Coronary artery (tissue), 2 donors: Measurements from ENCODE around the gene AKR1C1.
"Not testable (repeated sequence)": the region's sequence is repeated elsewhere in the genome, so short reads cannot be mapped to it uniquely, and the experiment has no call there.

Experiments used
- DNase-seq: peaks from one replicate; pipeline ENCODE4 v3.0.0-alpha.2; 2017; ENCODE audit warnings: low spot score
- H3K27ac ChIP-seq, 2 donors: fragments of 200-600 bp; sonication (generic); one replicate each; pipeline ENCODE4 v1.5.1; 2016 to 2019
- H3K4me3 ChIP-seq: fragments of 200-600 bp; sonication (generic); 2 replicates; pipeline ENCODE4 v1.5.1; 2016; ENCODE audit warnings: mild to moderate bottlenecking, moderate library complexity
- TF ChIP-seq, protein P1 (sequence below): fragments of 200-600 bp; sonication (generic); IDR thresholded peaks from one replicate; pipeline ENCODE4 v1.5.1; 2019; ENCODE audit warnings: antibody characterized with exemption

The AKR1C1 gene

GRCh38 chr10:5014936-5015335 lies 51.7 kb downstream of the AKR1C1 start:
- DNase-seq: no peak
- no peak overlapping the region for H3K27ac ChIP-seq
- H3K4me3 ChIP-seq: no peak overlapping the region
- TF ChIP-seq, protein P1, sequence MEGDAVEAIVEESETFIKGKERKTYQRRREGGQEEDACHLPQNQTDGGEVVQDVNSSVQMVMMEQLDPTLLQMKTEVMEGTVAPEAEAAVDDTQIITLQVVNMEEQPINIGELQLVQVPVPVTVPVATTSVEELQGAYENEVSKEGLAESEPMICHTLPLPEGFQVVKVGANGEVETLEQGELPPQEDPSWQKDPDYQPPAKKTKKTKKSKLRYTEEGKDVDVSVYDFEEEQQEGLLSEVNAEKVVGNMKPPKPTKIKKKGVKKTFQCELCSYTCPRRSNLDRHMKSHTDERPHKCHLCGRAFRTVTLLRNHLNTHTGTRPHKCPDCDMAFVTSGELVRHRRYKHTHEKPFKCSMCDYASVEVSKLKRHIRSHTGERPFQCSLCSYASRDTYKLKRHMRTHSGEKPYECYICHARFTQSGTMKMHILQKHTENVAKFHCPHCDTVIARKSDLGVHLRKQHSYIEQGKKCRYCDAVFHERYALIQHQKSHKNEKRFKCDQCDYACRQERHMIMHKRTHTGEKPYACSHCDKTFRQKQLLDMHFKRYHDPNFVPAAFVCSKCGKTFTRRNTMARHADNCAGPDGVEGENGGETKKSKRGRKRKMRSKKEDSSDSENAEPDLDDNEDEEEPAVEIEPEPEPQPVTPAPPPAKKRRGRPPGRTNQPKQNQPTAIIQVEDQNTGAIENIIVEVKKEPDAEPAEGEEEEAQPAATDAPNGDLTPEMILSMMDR: no peak

DNA sequence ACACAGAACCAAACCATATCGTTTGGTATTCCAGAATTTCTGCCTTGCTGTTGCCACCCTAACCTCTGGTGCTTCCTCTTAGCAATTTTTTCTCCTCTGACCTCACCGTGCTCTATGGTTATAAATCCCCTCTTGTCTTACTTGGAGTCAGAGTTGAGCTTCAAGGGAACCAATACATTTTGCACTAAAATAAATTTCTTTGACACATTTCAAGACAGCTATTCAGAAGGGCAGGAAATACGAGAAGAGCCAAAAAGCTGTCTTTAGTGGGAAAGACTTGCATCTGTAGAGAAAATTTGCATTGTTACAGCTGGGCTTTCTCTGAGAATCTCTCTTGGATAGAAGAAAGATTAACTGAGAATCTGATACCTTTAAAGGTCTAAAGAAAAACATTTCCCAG lies 54.9 kb downstream of the AKR1C1 start:
- DNase-seq: no peak
- TF ChIP-seq, protein P1: no peak
- H3K4me3 ChIP-seq: no peak overlapping the region
- H3K27ac ChIP-seq: peak overlapping the region; percentile 65 to 77

GRCh38 chr10:5018671-5019277 lies 55.6 kb downstream of the AKR1C1 start:
- H3K27ac ChIP-seq: peak overlapping the region; percentile 65 to 77
- DNase-seq: not testable (repeated sequence)

DNA sequence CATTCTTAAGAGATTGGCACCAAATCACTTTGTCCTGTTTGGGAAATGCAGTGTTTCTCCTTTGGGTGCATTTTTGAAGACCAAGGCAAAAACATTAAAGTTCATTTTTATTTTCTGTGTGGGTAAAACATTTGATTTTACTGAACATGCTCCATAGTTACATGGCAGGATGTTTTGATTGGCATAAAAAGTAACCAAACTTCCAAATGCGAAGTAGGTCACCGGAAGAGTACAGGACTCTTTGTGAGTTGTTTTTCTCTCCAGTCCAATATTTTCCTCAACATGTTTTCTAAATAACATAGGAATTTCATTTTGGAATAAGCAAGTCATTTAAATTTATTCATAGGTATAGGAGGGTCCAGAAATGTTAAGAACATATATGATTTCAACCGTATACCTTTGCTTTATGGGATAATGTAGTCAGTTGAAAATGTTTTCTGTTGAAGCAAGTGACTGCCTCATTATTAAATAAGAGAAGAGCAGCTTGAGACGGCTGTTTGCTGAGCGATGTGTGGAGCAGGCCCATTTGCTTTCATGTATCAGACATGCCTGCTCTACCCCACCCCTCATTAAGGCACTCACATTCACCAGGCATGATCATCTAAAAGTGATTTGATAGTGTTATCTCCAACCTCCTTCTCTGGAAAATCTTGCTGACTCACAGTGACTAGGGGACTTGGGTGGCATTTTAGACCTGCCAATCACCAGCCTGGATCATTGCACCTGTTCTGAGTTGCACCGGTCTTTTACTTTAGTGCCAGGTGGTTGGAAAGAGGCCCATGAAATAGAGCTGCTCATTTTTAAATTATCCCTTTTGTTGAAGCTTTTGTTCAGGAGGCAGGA lies 56.8 kb downstream of the AKR1C1 start:
- H3K27ac ChIP-seq: peak overlapping the region; percentile 65 to 77
- not testable (repeated sequence) for H3K4me3 ChIP-seq, DNase-seq

More at GRCh38 chr10:5018671-5019277, 55.6 kb downstream of the AKR1C1 start:
- H3K4me3 ChIP-seq: not testable (repeated sequence)

DNA sequence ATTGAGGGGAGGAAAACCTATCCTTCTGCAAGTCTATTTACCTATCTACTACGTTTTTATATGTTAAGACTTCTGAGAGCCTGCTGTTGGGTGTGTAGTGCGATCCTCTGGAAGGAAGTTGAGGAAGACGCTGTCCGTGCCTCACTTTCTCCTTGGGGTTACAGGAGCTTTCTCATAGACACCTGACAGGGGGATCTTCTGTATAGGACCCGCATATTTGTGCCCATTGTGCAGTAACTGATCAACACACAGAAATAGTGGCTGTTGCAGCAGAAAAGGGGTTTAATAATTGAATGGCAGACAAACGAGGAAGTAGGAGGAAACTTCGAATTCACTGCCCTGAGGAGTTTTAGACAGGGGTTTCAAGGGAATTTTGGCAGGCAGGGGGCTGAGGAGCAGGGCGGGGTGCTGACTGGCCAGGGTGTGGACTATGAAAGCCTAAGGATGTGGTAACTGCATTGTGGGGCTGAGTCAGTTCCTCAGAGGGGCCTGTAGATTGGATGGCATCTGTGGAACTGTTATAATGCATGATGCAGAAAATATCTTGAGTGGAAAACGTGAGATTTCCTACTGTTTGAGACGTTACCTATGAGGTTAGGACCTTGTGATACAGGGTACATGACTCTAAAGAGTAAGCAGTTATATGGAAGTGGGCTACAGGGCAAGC lies 58.5 kb downstream of the AKR1C1 start:
- not testable (repeated sequence) for DNase-seq, H3K27ac ChIP-seq, H3K4me3 ChIP-seq

DNA sequence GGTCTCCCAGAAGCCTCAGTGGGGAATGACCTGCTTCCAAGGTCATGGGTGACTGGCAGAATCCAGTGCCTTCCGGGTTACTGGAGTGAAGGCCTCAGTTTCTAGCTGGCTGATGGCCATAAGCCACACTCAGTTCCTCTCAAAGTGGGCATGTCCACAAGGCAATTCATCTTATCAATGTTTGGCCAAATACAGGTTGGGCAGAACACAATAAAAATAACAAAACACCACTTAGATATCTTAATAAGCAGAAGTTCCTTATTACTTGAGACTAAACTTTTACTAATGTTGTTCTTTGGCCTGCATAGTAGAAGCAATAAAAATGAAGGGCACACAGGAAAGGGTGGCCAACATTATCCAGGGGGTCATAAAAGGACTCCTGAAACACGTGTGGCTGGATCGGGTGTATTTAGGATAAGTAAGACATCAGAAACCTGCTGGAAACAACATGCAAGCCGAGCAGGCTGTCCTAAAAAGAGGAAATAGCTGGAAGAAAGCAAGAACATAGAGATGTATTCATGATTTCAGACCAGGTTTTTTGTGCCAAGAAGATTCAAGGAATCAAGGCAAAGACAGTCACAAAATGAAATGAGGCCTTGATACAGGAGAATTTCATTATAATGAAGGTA lies 60.1 kb downstream of the AKR1C1 start:
- no peak overlapping the region for H3K27ac ChIP-seq
- TF ChIP-seq, protein P1: no peak
- no peak for DNase-seq
- no peak overlapping the region for H3K4me3 ChIP-seq

DNA sequence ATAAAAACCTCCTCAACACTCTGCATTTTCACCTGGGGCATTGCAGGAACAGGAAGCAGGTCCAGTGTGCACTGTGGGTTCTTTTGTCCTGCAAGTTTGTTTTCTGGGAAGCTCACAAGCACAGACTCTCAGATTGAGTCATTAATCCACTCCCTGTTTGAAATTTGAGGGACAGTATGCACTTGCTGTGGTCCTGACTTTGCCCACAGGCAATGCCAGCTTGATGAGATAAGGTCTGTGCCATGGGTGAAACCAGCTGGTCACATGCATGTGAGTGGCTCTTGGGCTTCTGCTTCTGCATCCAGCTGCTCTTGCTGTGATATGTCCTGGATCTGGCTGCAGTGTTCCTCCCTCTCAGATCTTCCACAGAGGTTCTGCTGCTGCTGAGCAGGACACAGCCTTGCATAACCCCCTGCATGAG lies 62.3 kb downstream of the AKR1C1 start:
- peak overlapping the region in 1 of 2 donors; percentile 41 for H3K27ac ChIP-seq
- not testable (repeated sequence) for H3K4me3 ChIP-seq, DNase-seq

DNA sequence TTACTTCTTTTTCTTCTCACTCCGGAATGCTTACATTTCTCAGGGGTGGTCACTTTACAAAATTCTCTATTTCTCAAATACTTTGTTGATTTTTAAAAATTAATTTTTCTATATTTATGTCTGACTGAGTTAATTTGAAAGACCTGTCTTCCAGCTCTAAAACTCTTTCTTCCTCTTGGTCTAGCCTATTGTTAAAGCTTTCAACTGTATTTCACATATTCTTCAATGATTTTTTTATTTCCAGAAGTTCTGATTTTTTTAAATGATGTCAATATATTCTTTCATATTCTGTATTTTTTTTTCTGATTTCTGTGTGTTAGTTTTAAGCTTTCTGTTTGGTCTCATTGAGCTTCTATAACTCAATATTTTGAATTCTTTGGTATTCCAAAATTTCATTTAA lies 67.8 kb downstream of the AKR1C1 start:
- Histone ChIP-seq H3K4me3 (no peak overlapping the region), H3K27ac (no peak overlapping the region)
- TF ChIP-seq, protein P1: no peak
- no peak for DNase-seq

- not testable (repeated sequence) for H3K4me3 ChIP-seq, H3K27ac ChIP-seq, DNase-seq
Observed at GRCh38 chr10:5031588-5031987, 68.4 kb downstream of the AKR1C1 start.

DNA sequence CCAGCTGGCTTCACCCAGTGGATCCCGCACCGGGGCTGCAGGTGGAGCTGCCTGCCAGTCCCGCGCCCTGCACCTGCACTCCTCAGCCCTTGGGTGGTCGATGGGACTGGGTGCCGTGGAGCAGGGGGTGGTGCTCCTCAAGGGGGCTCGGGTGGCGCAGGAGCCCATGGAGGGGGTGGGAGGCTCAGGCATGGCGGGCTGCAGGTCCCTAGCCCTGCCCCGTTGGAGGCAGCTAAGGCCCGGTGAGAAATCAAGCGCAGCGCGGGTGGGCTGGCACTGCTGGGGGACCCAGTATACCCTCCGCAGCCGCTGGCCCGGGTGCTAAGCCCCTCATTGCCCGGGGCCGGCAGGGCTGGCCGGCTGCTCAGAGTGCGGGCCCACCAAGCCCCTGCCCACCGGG lies 69.2 kb downstream of the AKR1C1 start:
- H3K27ac ChIP-seq, DNase-seq, H3K4me3 ChIP-seq: not testable (repeated sequence)
